Liver (tissue), 9 donors: ENCODE measurements around the gene OTUB1. TPM values are rescaled to one million over a fixed set of nuclear protein-coding genes. Genes with fewer than 3 reads are reported as not detected.

Experiments used
- DNase-seq: peaks from one replicate; pipeline ENCODE4 v3.0.0-alpha.2; 2017; ENCODE audit warnings: low spot score
- H3K27ac ChIP-seq, 2 donors: one replicate each; pipeline ENCODE4 v1.7.0; 2013; ENCODE audit warnings: inconsistent platforms in 2 of 2, low read length in 2 of 2, control low read depth in 1 of 2, low read depth in 1 of 2, mild to moderate bottlenecking in 1 of 2
- H3K27me3 ChIP-seq, 4 donors: one replicate each; pipeline versions ENCODE4 v1.6.1 to v1.7.0; 2013; ENCODE audit warnings: low read length in 3 of 4, inconsistent platforms in 1 of 4, mild to moderate bottlenecking in 1 of 4, moderate library complexity in 1 of 4; ENCODE audit not compliant: control insufficient read depth in 4 of 4, insufficient read depth in 4 of 4
- H3K36me3 ChIP-seq, 4 donors: one replicate each; pipeline versions ENCODE4 v1.6.1 to v1.7.0; 2013; ENCODE audit warnings: low read length in 3 of 4, mild to moderate bottlenecking in 3 of 4, low read depth in 1 of 4, moderate library complexity in 1 of 4; ENCODE audit not compliant: control insufficient read depth in 4 of 4, insufficient read depth in 3 of 4
- H3K4me1 ChIP-seq, 4 donors: one replicate each; pipeline versions ENCODE4 v1.6.1 to v1.7.0; 2013; ENCODE audit warnings: low read length in 3 of 4, mild to moderate bottlenecking in 3 of 4, moderate library complexity in 1 of 4; ENCODE audit not compliant: control insufficient read depth in 4 of 4, insufficient read depth in 4 of 4
- H3K4me3 ChIP-seq, 3 donors: one replicate each; pipeline versions ENCODE4 v1.6.1 to v1.7.0; 2013; ENCODE audit warnings: low read length in 3 of 3, control low read depth in 1 of 3, low read depth in 1 of 3, mild to moderate bottlenecking in 1 of 3
- H3K9ac ChIP-seq, 2 donors: one replicate each; pipeline ENCODE4 v1.7.0; 2013; ENCODE audit warnings: low read length in 2 of 2, mild to moderate bottlenecking in 2 of 2, moderate library complexity in 2 of 2, control low read depth in 1 of 2, low read depth in 1 of 2
- H3K9me3 ChIP-seq, 4 donors: one replicate each; pipeline versions ENCODE4 v1.6.1 to v1.7.0; 2013; ENCODE audit warnings: low read length in 3 of 4; ENCODE audit not compliant: control insufficient read depth in 4 of 4
- EGR1 ChIP-seq, 2 donors: IDR thresholded peaks; 2 replicates each; pipeline ENCODE4 v1.6.1; 2016 to 2018; ENCODE audit warnings: antibody characterized with exemption in 2 of 2, low read depth in 2 of 2
- FOXA1 ChIP-seq: IDR thresholded peaks from 2 replicates; pipeline ENCODE4 v1.6.1; 2016; ENCODE audit warnings: antibody characterized with exemption
- FOXA2 ChIP-seq: IDR thresholded peaks from 2 replicates; pipeline ENCODE4 v1.6.1; 2016; ENCODE audit warnings: antibody characterized with exemption
- GABPA ChIP-seq, 2 donors: IDR thresholded peaks in 1 of 2; conservative IDR thresholded peaks in 1 of 2; 2 replicates each; pipeline ENCODE4 v1.6.1; 2016; ENCODE audit warnings: antibody characterized with exemption in 2 of 2, mild to moderate bottlenecking in 1 of 2, moderate library complexity in 1 of 2
- HNF4G ChIP-seq: IDR thresholded peaks from 2 replicates; pipeline ENCODE4 v1.6.1; 2016; ENCODE audit warnings: antibody characterized with exemption
- JUND ChIP-seq, 2 donors: IDR thresholded peaks; 2 replicates each; pipeline ENCODE4 v1.6.1; 2016; ENCODE audit warnings: antibody characterized with exemption in 2 of 2
- NR2F2 ChIP-seq: IDR thresholded peaks from 2 replicates; pipeline ENCODE4 v1.6.1; 2016; ENCODE audit warnings: antibody characterized with exemption
- SP1 ChIP-seq: IDR thresholded peaks from 2 replicates; pipeline ENCODE4 v1.6.1; 2018; ENCODE audit warnings: antibody characterized with exemption, mild to moderate bottlenecking
- WGBS: extraction: QIAGEN DNeasy Blood & Tissue Kit; methylation state at CpG from one replicate; pipeline ENCODE4 v1.1.7; 2013; 5-methylcytosine and 5-hydroxymethylcytosine counted together
- polyA plus RNA-seq, 2 donors: library from polyadenylated mRNA; stranded (reverse) in 1 of 2; unstranded in 1 of 2; fragments of 200-250 nt in 1 of 2; fragments of >200 nt in 1 of 2; fragmentation: Nextera tagmentation in 1 of 2; extraction: Ambion mirVana in 1 of 2; gene quantifications; one replicate each; pipeline versions ENCODE4 v1.2.1 to v1.2.3, GENCODE V29; 2013 to 2015
- total RNA-seq, 2 donors: library from RNA; depleted of rRNA; stranded (reverse); fragments of >200 nt; gene quantifications; one replicate each; pipeline ENCODE4 v1.2.3, GENCODE V29; 2014
- TF ChIP-seq, protein P1 (sequence below): IDR thresholded peaks from 2 replicates; pipeline ENCODE4 v1.6.1; 2016; ENCODE audit warnings: antibody characterized with exemption, mild to moderate bottlenecking
- TF ChIP-seq, protein P2 (sequence below): IDR thresholded peaks from 2 replicates; pipeline ENCODE4 v1.6.1; 2016; ENCODE audit warnings: antibody characterized with exemption
- TF ChIP-seq, protein P3 (sequence below): IDR thresholded peaks from 2 replicates; pipeline ENCODE4 v1.6.1; 2016; ENCODE audit warnings: antibody characterized with exemption
- TF ChIP-seq, protein P4 (sequence below): IDR thresholded peaks from 2 replicates; pipeline ENCODE4 v1.6.1; 2016; ENCODE audit warnings: antibody characterized with exemption
- donor health status: healthy.
- donor health status: healthy.
- donor health status: healthy.
- donor health status: healthy.
- donor health status: healthy.

The OTUB1 gene
- total and polyA plus RNA-seq, 4 donors, result 18.8 to 44.6 (median 28.5) TPM

DNA sequence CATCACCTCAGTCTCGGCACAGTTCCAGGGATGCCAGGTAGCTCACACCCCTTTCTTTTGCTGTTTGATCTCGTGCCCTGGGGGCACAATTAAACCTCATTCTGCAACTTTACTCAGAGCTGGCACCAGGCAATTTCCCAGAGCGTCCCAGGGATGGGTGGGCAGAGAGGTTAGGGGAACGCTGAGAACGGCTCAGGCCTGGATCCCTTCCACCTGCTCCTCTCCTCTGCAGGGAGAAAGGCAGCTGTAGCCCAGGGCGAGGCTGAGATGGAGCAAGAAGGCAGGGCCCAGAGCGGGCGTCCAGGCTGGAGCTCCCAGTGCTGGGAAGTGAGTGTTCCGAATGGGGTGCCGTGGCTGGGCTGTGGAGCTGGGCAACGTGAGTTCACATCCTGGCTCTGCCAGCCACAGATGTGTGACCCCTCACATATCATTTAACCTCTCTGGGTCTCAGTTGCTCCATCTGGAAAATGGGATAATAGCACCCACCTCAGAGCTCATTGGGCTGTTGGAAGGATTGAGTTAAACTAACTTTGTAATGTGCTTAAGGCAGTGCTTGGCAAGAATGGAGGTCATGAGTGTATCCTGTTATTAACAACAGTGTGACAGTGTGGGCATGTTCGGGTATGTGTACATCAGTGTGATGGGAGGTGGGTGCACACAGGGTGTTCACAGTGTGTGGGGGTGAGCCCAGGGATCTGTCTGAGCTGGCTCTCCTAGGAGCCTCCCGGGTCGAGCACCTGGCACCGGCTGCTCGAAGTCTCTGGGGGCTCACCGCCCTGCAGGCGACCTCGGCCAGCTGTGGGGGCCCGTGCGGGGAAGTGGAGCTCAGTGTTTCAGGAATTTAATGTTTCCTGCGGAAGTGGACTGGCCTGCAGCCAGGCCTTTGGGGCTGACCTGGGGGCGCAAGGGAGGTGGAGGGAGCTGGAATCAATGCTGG is 15.5 kb downstream of the OTUB1 start:
- DNase-seq, result no peak

GRCh38 chr11:64003807-64004589 is 17.8 kb downstream of the OTUB1 start:
- Histone ChIP-seq H3K27ac (no peak overlapping the region), H3K9ac (no peak overlapping the region), H3K4me3 (no peak overlapping the region), H3K4me1 (peaks cover 6 to 48% (median 14%) of the 10 kb centered on the region in 4 donors), H3K36me3 (no peaks in the 10 kb centered on the region), H3K27me3 (no peaks in the 10 kb centered on the region), H3K9me3 (no peaks in the 10 kb centered on the region)
- DNase-seq, result no peak
- 73% methylated on average over 23 of the region's 23 CpGs for WGBS
- TF ChIP-seq HNF4G (no peak), FOXA1 (no peak), GABPA (IDR thresholded peaks at IDR 0.05 in 1 of 2, conservative IDR thresholded peaks at IDR 0.05 in 1 of 2) (no peak), EGR1 (IDR thresholded peaks at IDR 0.05; ENCODE audit: low read depth in 2 of 2) (no peak), SP1 (no peak), JUND (IDR thresholded peaks at IDR 0.05) (no peak), FOXA2 (no peak), NR2F2 (no peak)
- TF ChIP-seq, protein P1, sequence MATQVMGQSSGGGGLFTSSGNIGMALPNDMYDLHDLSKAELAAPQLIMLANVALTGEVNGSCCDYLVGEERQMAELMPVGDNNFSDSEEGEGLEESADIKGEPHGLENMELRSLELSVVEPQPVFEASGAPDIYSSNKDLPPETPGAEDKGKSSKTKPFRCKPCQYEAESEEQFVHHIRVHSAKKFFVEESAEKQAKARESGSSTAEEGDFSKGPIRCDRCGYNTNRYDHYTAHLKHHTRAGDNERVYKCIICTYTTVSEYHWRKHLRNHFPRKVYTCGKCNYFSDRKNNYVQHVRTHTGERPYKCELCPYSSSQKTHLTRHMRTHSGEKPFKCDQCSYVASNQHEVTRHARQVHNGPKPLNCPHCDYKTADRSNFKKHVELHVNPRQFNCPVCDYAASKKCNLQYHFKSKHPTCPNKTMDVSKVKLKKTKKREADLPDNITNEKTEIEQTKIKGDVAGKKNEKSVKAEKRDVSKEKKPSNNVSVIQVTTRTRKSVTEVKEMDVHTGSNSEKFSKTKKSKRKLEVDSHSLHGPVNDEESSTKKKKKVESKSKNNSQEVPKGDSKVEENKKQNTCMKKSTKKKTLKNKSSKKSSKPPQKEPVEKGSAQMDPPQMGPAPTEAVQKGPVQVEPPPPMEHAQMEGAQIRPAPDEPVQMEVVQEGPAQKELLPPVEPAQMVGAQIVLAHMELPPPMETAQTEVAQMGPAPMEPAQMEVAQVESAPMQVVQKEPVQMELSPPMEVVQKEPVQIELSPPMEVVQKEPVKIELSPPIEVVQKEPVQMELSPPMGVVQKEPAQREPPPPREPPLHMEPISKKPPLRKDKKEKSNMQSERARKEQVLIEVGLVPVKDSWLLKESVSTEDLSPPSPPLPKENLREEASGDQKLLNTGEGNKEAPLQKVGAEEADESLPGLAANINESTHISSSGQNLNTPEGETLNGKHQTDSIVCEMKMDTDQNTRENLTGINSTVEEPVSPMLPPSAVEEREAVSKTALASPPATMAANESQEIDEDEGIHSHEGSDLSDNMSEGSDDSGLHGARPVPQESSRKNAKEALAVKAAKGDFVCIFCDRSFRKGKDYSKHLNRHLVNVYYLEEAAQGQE, result no peak
- TF ChIP-seq, protein P2, sequence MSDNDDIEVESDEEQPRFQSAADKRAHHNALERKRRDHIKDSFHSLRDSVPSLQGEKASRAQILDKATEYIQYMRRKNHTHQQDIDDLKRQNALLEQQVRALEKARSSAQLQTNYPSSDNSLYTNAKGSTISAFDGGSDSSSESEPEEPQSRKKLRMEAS, result no peak
- TF ChIP-seq, protein P3, sequence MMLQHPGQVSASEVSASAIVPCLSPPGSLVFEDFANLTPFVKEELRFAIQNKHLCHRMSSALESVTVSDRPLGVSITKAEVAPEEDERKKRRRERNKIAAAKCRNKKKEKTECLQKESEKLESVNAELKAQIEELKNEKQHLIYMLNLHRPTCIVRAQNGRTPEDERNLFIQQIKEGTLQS, result no peak
- TF ChIP-seq, protein P4, sequence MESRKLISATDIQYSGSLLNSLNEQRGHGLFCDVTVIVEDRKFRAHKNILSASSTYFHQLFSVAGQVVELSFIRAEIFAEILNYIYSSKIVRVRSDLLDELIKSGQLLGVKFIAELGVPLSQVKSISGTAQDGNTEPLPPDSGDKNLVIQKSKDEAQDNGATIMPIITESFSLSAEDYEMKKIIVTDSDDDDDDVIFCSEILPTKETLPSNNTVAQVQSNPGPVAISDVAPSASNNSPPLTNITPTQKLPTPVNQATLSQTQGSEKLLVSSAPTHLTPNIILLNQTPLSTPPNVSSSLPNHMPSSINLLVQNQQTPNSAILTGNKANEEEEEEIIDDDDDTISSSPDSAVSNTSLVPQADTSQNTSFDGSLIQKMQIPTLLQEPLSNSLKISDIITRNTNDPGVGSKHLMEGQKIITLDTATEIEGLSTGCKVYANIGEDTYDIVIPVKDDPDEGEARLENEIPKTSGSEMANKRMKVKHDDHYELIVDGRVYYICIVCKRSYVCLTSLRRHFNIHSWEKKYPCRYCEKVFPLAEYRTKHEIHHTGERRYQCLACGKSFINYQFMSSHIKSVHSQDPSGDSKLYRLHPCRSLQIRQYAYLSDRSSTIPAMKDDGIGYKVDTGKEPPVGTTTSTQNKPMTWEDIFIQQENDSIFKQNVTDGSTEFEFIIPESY, result no peak

More for the DNA sequence above, 15.5 kb downstream of the OTUB1 start:
- Histone ChIP-seq H3K4me3 (no peak overlapping the region), H3K9ac (no peak overlapping the region), H3K27me3 (no peaks in the 10 kb centered on the region), H3K9me3 (no peaks in the 10 kb centered on the region), H3K4me1 (peaks cover 2 to 34% (median 5%) of the 10 kb centered on the region in 4 donors), H3K36me3 (peaks cover 2 to 15% (median 8%) of the 10 kb centered on the region in 4 donors), H3K27ac (no peak overlapping the region)
- TF ChIP-seq, protein P1, result no peak
- TF ChIP-seq NR2F2, result peak; percentile 65
- no peak for TF ChIP-seq EGR1 (IDR thresholded peaks at IDR 0.05; ENCODE audit: low read depth in 2 of 2)
- TF ChIP-seq FOXA2, result no peak
- 72% methylated on average over 23 of the region's 23 CpGs for whole genome bisulfite sequencing
